H1 (cell line): ENCODE data around the gene KHDRBS2. TPM values are rescaled to one million over a fixed set of nuclear protein-coding genes. Genes with fewer than 3 reads are reported as not detected.

Experiments used
- CTCF ChIA-PET: fragments of 300-600 bp; sonication (Branson Sonifier 250); formaldehyde crosslinking; loops from one replicate; lab custom pipeline; 2021; ENCODE audit not compliant: partially characterized antibody; lab: Charles Lee
- POLR2A ChIA-PET: fragments of 300-600 bp; sonication (Branson Sonifier 250); formaldehyde crosslinking; loops from one replicate; lab custom pipeline; 2021; ENCODE audit warnings: inconsistent platforms; ENCODE audit not compliant: partially characterized antibody; lab: Charles Lee
- DNase-seq, 2 experiments: peaks; one replicate each; pipeline versions ENCODE4 v3.0.0 to v3.0.0-alpha.2; 2010 to 2022; ENCODE audit warnings: low spot score in 2 of 2, low read depth in 1 of 2, mixed read lengths in 1 of 2
- FAIRE-seq: peaks from 2 replicates; lab custom pipeline; 2011; peaks lifted over from hg19 to GRCh38; lab: Jason Lieb, UNC
- H2AFZ ChIP-seq: 2 replicates; pipeline ENCODE4 v1.8.1; 2012; ENCODE audit warnings: low read length, inconsistent platforms
- H2AK5ac ChIP-seq: 2 replicates; pipeline ENCODE4 v1.6.1; 2013; ENCODE audit warnings: low read depth, low read length
- H2BK120ac ChIP-seq: replicated peaks from 2 replicates; pipeline ENCODE3; 2013; ENCODE audit warnings: low read depth, low read length, inconsistent platforms
- H2BK12ac ChIP-seq: 2 replicates; pipeline ENCODE4 v1.6.1; 2013; ENCODE audit warnings: low read depth, low read length
- H2BK15ac ChIP-seq: 2 replicates; pipeline ENCODE4 v1.6.1; 2013; ENCODE audit warnings: low read length
- H2BK20ac ChIP-seq: 2 replicates; pipeline ENCODE4 v1.6.1; 2013; ENCODE audit warnings: low read length
- H2BK5ac ChIP-seq: 2 replicates; pipeline ENCODE4 v1.6.1; 2013; ENCODE audit warnings: low read depth, low read length
- H3K14ac ChIP-seq: 2 replicates; pipeline ENCODE4 v1.6.1; 2013; ENCODE audit warnings: inconsistent platforms; ENCODE audit not compliant: insufficient read length
- H3K18ac ChIP-seq: 2 replicates; pipeline ENCODE4 v1.6.1; 2013; ENCODE audit warnings: low read length; ENCODE audit errors: extremely low read depth
- H3K23ac ChIP-seq: 2 replicates; pipeline ENCODE4 v1.6.1; 2013; ENCODE audit warnings: inconsistent platforms; ENCODE audit not compliant: insufficient read length
- H3K23me2 ChIP-seq: 2 replicates; pipeline ENCODE4 v1.6.1; 2013; ENCODE audit warnings: low read depth, low read length
- H3K27ac ChIP-seq: 2 replicates; pipeline ENCODE4 v1.6.1; 2011; ENCODE audit warnings: low read depth, low read length, inconsistent platforms
- H3K27me3 ChIP-seq, 4 experiments: replicated peaks in 1 of 4; 1 replicate in 1 of 4; 2 replicates in 3 of 4; pipeline versions ENCODE4 v1.6.1 to v1.8.1; 2011 to 2013; ENCODE audit warnings: low read length in 3 of 4, mild to moderate bottlenecking in 3 of 4, inconsistent platforms in 2 of 4, mixed read lengths in 2 of 4, moderate library complexity in 1 of 4; ENCODE audit not compliant: control insufficient read depth in 3 of 4, insufficient read depth in 3 of 4; ENCODE audit errors: extremely low read depth in 1 of 4
- H3K36me3 ChIP-seq, 4 experiments: 2 replicates each; pipeline versions ENCODE4 v1.6.1 to v1.8.1; 2011 to 2013; ENCODE audit warnings: mild to moderate bottlenecking in 4 of 4, low read length in 3 of 4, moderate library complexity in 2 of 4, control low read depth in 1 of 4, inconsistent platforms in 1 of 4; ENCODE audit not compliant: insufficient read depth in 4 of 4, control insufficient read depth in 2 of 4
- H3K4ac ChIP-seq: replicated peaks from 2 replicates; pipeline ENCODE3; 2013; ENCODE audit warnings: low read length, low read depth, mixed read lengths, inconsistent platforms; ENCODE audit not compliant: insufficient read length
- H3K4me1 ChIP-seq, 4 experiments: replicated peaks in 1 of 4; 1 replicate in 1 of 4; 2 replicates in 3 of 4; pipeline versions ENCODE4 v1.6.1 to v1.8.1; 2011 to 2013; ENCODE audit warnings: low read length in 3 of 4, inconsistent platforms in 2 of 4, mixed read lengths in 1 of 4; ENCODE audit not compliant: insufficient read depth in 4 of 4, control insufficient read depth in 3 of 4
- H3K4me2 ChIP-seq, 2 experiments: 2 replicates each; pipeline versions ENCODE4 v1.6.1 to v1.8.1; 2011 to 2013; ENCODE audit warnings: low read depth in 2 of 2, low read length in 2 of 2, control low read depth in 1 of 2, inconsistent platforms in 1 of 2, mild to moderate bottlenecking in 1 of 2; ENCODE audit not compliant: insufficient read depth in 1 of 2
- H3K4me3 ChIP-seq, 4 experiments: fragments of 200-600, 300-600 bp in 1 of 4; sonication (generic), shearing (Covaris generic), sonication (Bioruptor Twin) in 1 of 4; 2 replicates each; pipeline versions ENCODE4 v1.5.1 to v1.8.1; 2011 to 2016; ENCODE audit warnings: low read length in 4 of 4, low read depth in 3 of 4, control low read depth in 2 of 4, inconsistent platforms in 2 of 4, mild to moderate bottlenecking in 2 of 4, mixed read lengths in 1 of 4, moderate library complexity in 1 of 4; ENCODE audit not compliant: insufficient read depth in 2 of 4; ENCODE audit errors: extremely low read depth in 1 of 4
- H3K56ac ChIP-seq: replicated peaks from 2 replicates; pipeline ENCODE3; 2013; ENCODE audit warnings: low read depth, mild to moderate bottlenecking, mixed read lengths, low read length, inconsistent platforms; ENCODE audit not compliant: insufficient read length
- H3K79me1 ChIP-seq: 2 replicates; pipeline ENCODE4 v1.6.1; 2013; ENCODE audit warnings: low read depth, low read length, control low read depth
- H3K79me2 ChIP-seq, 2 experiments: 2 replicates each; pipeline versions ENCODE4 v1.6.1 to v1.8.1; 2012 to 2013; ENCODE audit warnings: low read length in 2 of 2, mild to moderate bottlenecking in 2 of 2, inconsistent platforms in 1 of 2; ENCODE audit not compliant: insufficient read depth in 2 of 2, control insufficient read depth in 1 of 2
- H3K9ac ChIP-seq, 4 experiments: replicated peaks in 1 of 4; 1 replicate in 1 of 4; 2 replicates in 3 of 4; pipeline versions ENCODE4 v1.6.1 to v1.8.1; 2011 to 2013; ENCODE audit warnings: low read depth in 3 of 4, low read length in 3 of 4, control low read depth in 2 of 4, mild to moderate bottlenecking in 2 of 4, moderate library complexity in 2 of 4, inconsistent platforms in 1 of 4; ENCODE audit errors: extremely low read depth in 1 of 4
- H3K9me3 ChIP-seq, 2 experiments: 2 replicates each; pipeline versions ENCODE4 v1.6.1 to v1.8.1; 2012 to 2013; ENCODE audit warnings: mild to moderate bottlenecking in 2 of 2, moderate library complexity in 2 of 2, control low read depth in 1 of 2, inconsistent platforms in 1 of 2, low read depth in 1 of 2, low read length in 1 of 2, mixed read lengths in 1 of 2; ENCODE audit not compliant: insufficient read depth in 2 of 2
- H4K20me1 ChIP-seq, 2 experiments: replicated peaks in 1 of 2; 2 replicates each; pipeline versions ENCODE3 to v1.8.1; 2011 to 2013; ENCODE audit warnings: inconsistent platforms in 2 of 2, low read length in 2 of 2, mild to moderate bottlenecking in 1 of 2; ENCODE audit not compliant: insufficient read depth in 2 of 2, control insufficient read depth in 1 of 2
- H4K5ac ChIP-seq: 2 replicates; pipeline ENCODE4 v1.6.1; 2013; ENCODE audit warnings: low read length, low read depth, mixed read lengths, inconsistent platforms; ENCODE audit not compliant: insufficient read length
- H4K8ac ChIP-seq: 2 replicates; pipeline ENCODE4 v1.8.0; 2013; ENCODE audit warnings: mild to moderate bottlenecking, moderate library complexity, low read length, inconsistent platforms; ENCODE audit not compliant: insufficient read depth; ENCODE audit errors: extremely low read depth
- H4K91ac ChIP-seq: replicated peaks from 2 replicates; pipeline ENCODE3; 2013; ENCODE audit warnings: low read length, mixed read lengths, inconsistent platforms; ENCODE audit not compliant: insufficient read length
- EGR1 ChIP-seq: IDR thresholded peaks from 2 replicates; pipeline ENCODE4 v1.6.1; 2011; ENCODE audit warnings: low read depth, low read length, borderline replicate concordance
- FOSL1 ChIP-seq: IDR thresholded peaks from 2 replicates; pipeline ENCODE4 v1.6.1; 2011; ENCODE audit warnings: mild to moderate bottlenecking, low read depth, low read length, moderate library complexity; ENCODE audit not compliant: insufficient read depth
- TEAD4 ChIP-seq: IDR thresholded peaks from 2 replicates; pipeline ENCODE4 v1.6.1; 2012; ENCODE audit warnings: low read depth, low read length, inconsistent platforms, mixed read lengths
- WGBS, 2 experiments: shearing (Covaris generic) in 1 of 2; methylation state at CpG; one replicate each; pipeline versions ENCODE4 v1.1.6 to v1.1.7; 2013 to 2015; ENCODE audit warnings: low lambda C conversion rate in 2 of 2, mixed read lengths in 2 of 2, inconsistent platforms in 1 of 2, low coverage in 1 of 2, missing lambda C conversion rate in 1 of 2; ENCODE audit not compliant: insufficient replicate concordance in 2 of 2, insufficient coverage in 1 of 2, insufficient read length in 1 of 2; ENCODE audit errors: extremely low coverage in 1 of 2, missing lambda C conversion rate in 1 of 2; 5-methylcytosine and 5-hydroxymethylcytosine counted together
- polyA plus RNA-seq, 7 experiments: library from polyadenylated mRNA; depleted of rRNA in 3 of 7; stranded (reverse) in 5 of 7; unstranded in 2 of 7; fragments of >200 nt in 5 of 7; fragments of 200-250 nt in 2 of 7; gene quantifications; 1 replicate in 5 of 7; 2 replicates in 1 of 7; 4 replicates in 1 of 7; pipeline versions ENCODE4 v1.2.1 to v1.2.3, GENCODE V29; 2011 to 2013; ENCODE audit warnings: missing spikeins in 2 of 7, mixed read lengths in 2 of 7
- total RNA-seq: library from RNA; stranded (reverse); fragmentation: NEBNext Ultra II Directional; extraction: Animal tissue kit (Norgen Biotek cat#: 25700); gene quantifications from 2 replicates; pipeline ENCODE4 v1.2.1, GENCODE V29; 2021

The KHDRBS2 gene
- total and polyA plus RNA-seq, 2 of the 8 experiments (the other 6 are each of a cell fraction or from before 2014, with no cell fraction given): 5.2 to 7.7 TPM

GRCh38 chr6:62192593-62192992 lies 93.4 kb downstream of the KHDRBS2 start:
- H2AFZ ChIP-seq: no peak overlapping the region
- CTCF ChIA-PET: no interaction called here
- FAIRE-seq (no peak), DNase-seq (no peak)
- H3K23me2 ChIP-seq: no peaks in the 10 kb centered on the region
- H4K5ac ChIP-seq: no peak overlapping the region
- H3K14ac ChIP-seq: no peak overlapping the region
- H3K4ac ChIP-seq: no peak overlapping the region
- H3K9ac ChIP-seq: no peak overlapping the region
- no peak overlapping the region for H4K91ac ChIP-seq
- no peak overlapping the region for H3K4me3 ChIP-seq
- no peak overlapping the region for H3K23ac ChIP-seq
- H2AK5ac ChIP-seq: no peak overlapping the region
- H3K79me1 ChIP-seq: no peaks in the 10 kb centered on the region
- H2BK12ac ChIP-seq: no peak overlapping the region
- no peak overlapping the region for H3K56ac ChIP-seq
- H2BK5ac ChIP-seq: no peak overlapping the region
- 94% methylated on average over 1 of the region's 1 CpG; no CpG with 5 or more reads in 1 of the 2 experiments for WGBS, 2 experiments
- H3K36me3 ChIP-seq: no peaks in the 10 kb centered on the region
- H3K27me3 ChIP-seq: no peaks in the 10 kb centered on the region
- H3K4me2 ChIP-seq: no peak overlapping the region
- POLR2A ChIA-PET: no interaction called here
- H3K79me2 ChIP-seq: peaks cover 0 to 14% of the 10 kb centered on the region in 2 experiments; a peak in 1 of 4 replicates
- H2BK15ac ChIP-seq: no peak overlapping the region
- H3K9me3 ChIP-seq: no peaks in the 10 kb centered on the region
- no peak for TF ChIP-seq FOSL1
- TF ChIP-seq TEAD4: no peak
- no peak for TF ChIP-seq EGR1
- no peaks in the 10 kb centered on the region for H4K20me1 ChIP-seq
- H3K27ac ChIP-seq: no peak overlapping the region
- H3K4me1 ChIP-seq: peaks cover 0 to 5% (median under 1%) of the 10 kb centered on the region in 4 experiments; a peak in 2 of 7 replicates
- no peak overlapping the region for H4K8ac ChIP-seq
- no peak overlapping the region for H2BK120ac ChIP-seq
- no peak overlapping the region for H2BK20ac ChIP-seq
- H3K18ac ChIP-seq: no peak overlapping the region
